Spleen (tissue), 7 donors: ENCODE data around the gene PITPNM1.
"Not testable (repeated sequence)": the region's sequence is repeated elsewhere in the genome, so short reads cannot be mapped to it uniquely, and the experiment has no call there.

Experiments
- POLR2A ChIP-seq, 3 donors: fragments of 450-650 bp; IDR thresholded peaks; one replicate each; pipeline ENCODE4 v1.5.1; 2017; ENCODE audit warnings: antibody characterized with exemption in 3 of 3, mild to moderate bottlenecking in 1 of 3
- TF ChIP-seq, protein P1 (sequence below), 11 experiments: fragments of 200-600 bp in 7 of 11; fragments of 450-650 bp in 4 of 11; sonication (generic) in 4 of 11; IDR thresholded peaks in 8 of 11; conservative IDR thresholded peaks in 3 of 11; 1 replicate in 7 of 11; 2 replicates in 4 of 11; pipeline versions ENCODE4 v1.4.0 to v1.8.0; 2016 to 2021; ENCODE audit warnings: antibody characterized with exemption in 11 of 11, inconsistent platforms in 4 of 11, mild to moderate bottlenecking in 1 of 11
- donor health status: DM: no; HTN: no; CAD: no; lungs with moderate emphysema.
- donor health status: DM: no; HTN: no; CAD: no.
- donor health status: DM: no; HTN: no; CAD: no.

GRCh38 chr11:67551697-67552096 lies 46.5 kb upstream of the PITPNM1 start:
- TF ChIP-seq POLR2A (IDR thresholded peaks at IDR 0.05), result not testable (repeated sequence)
- TF ChIP-seq, protein P1, sequence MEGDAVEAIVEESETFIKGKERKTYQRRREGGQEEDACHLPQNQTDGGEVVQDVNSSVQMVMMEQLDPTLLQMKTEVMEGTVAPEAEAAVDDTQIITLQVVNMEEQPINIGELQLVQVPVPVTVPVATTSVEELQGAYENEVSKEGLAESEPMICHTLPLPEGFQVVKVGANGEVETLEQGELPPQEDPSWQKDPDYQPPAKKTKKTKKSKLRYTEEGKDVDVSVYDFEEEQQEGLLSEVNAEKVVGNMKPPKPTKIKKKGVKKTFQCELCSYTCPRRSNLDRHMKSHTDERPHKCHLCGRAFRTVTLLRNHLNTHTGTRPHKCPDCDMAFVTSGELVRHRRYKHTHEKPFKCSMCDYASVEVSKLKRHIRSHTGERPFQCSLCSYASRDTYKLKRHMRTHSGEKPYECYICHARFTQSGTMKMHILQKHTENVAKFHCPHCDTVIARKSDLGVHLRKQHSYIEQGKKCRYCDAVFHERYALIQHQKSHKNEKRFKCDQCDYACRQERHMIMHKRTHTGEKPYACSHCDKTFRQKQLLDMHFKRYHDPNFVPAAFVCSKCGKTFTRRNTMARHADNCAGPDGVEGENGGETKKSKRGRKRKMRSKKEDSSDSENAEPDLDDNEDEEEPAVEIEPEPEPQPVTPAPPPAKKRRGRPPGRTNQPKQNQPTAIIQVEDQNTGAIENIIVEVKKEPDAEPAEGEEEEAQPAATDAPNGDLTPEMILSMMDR (IDR thresholded peaks at IDR 0.05 in 8 of 11, conservative IDR thresholded peaks at IDR 0.05 in 3 of 11), result not testable (repeated sequence)
